Uterus (tissue), 4 donors: ENCODE measurements around the gene NUMA1. TPM values are rescaled to one million over a fixed set of nuclear protein-coding genes. Genes with fewer than 3 reads are reported as not detected.
A peak's percentile ranks its signal among the peaks of the same experiment; 100 is the strongest.

Experiments
- DNase-seq, 2 donors: peaks; one replicate each; pipeline ENCODE4 v3.0.0-alpha.2; 2019 to 2020
- H3K27ac ChIP-seq, 2 donors: fragments of 200-600 bp; sonication (generic); 1 replicate in 1 of 2; 2 replicates in 1 of 2; pipeline ENCODE4 v1.5.1; 2016 to 2018
- H3K27me3 ChIP-seq, 2 donors: fragments of 200-600 bp; sonication (generic); one replicate each; pipeline ENCODE4 v1.5.1; 2018 to 2019; ENCODE audit warnings: control low read depth in 1 of 2
- H3K36me3 ChIP-seq, 2 donors: fragments of 200-600 bp; sonication (generic); one replicate each; pipeline ENCODE4 v1.5.1; 2019; ENCODE audit warnings: control low read depth in 1 of 2
- H3K4me1 ChIP-seq, 2 donors: fragments of 200-600 bp; sonication (generic); one replicate each; pipeline ENCODE4 v1.5.1; 2018 to 2019; ENCODE audit warnings: control low read depth in 1 of 2
- H3K4me3 ChIP-seq, 2 donors: fragments of 200-600 bp; sonication (generic); 1 replicate in 1 of 2; 2 replicates in 1 of 2; pipeline ENCODE4 v1.5.1; 2018 to 2019; ENCODE audit warnings: mild to moderate bottlenecking in 1 of 2
- H3K9me3 ChIP-seq, 2 donors: fragments of 200-600 bp; sonication (generic); one replicate each; pipeline ENCODE4 v1.5.1; 2019; ENCODE audit warnings: control low read depth in 1 of 2
- CTCF ChIP-seq, 4 experiments: fragments of 200-600 bp in 2 of 4; fragments of 450-650 bp in 2 of 4; sonication (generic) in 2 of 4; IDR thresholded peaks; one replicate each; pipeline ENCODE4 v1.5.1; 2016 to 2019; ENCODE audit warnings: antibody characterized with exemption in 4 of 4, mild to moderate bottlenecking in 2 of 4, moderate library complexity in 1 of 4
- POLR2A ChIP-seq, 2 donors: fragments of 450-650 bp; IDR thresholded peaks; one replicate each; pipeline ENCODE4 v1.6.1; 2016; ENCODE audit warnings: antibody characterized with exemption in 2 of 2, mild to moderate bottlenecking in 1 of 2, moderate library complexity in 1 of 2
- intact Hi-C: fragments of 100-400 bp; cut with DNase I; formaldehyde crosslinking; loops from one replicate; pipeline ENCODE4 v1.15.1; 2023; ENCODE audit warnings: low total_unique reads
- total RNA-seq, 4 donors: library from RNA; depleted of rRNA in 3 of 4; stranded (reverse); fragments of >200 nt in 3 of 4; gene quantifications; one replicate each; pipeline versions ENCODE4 v1.1.0 to v1.2.4, GENCODE V29; 2014 to 2023
- donor health status: DM: yes; HTN: yes; CAD: no.

NUMA1 gene
- 100 to 1,000 TPM; 159 to 365 (median 303) TPM for total RNA-seq

GRCh38 chr11:72080326-72081183 lies at the start of gene NUMA1, which contains the start of gene LRRC51:
NUMA1 (minus strand) TSS chr11:72080542; CDS start chr11:72035943, 44,599 bp downstream.
LRRC51 (plus strand) TSS chr11:72080850; CDS start chr11:72089084, 8,234 bp downstream.
- intact Hi-C loops = no loop called here
- Histone ChIP-seq H3K27me3 (no peaks in the 10 kb centered on the region), H3K4me3 (peak within 1 kb of the TSS; percentile 79 to 82), H3K36me3 (no peaks in the 10 kb centered on the region), H3K4me1 (no peaks in the 10 kb centered on the region), H3K9me3 (no peaks in the 10 kb centered on the region), H3K27ac (peak within 1 kb of the TSS; percentile 88 to 91)
- DNase-seq = peak; percentile 100
- TF ChIP-seq POLR2A (IDR thresholded peaks at IDR 0.05) (peak; percentile 40 to 61), CTCF (IDR thresholded peaks at IDR 0.05) (no peak)

GRCh38 chr11:72129381-72129780 lies 49.0 kb upstream of the NUMA1 start:
- Histone ChIP-seq H3K27ac (no peak overlapping the region), H3K27me3 (no peaks in the 10 kb centered on the region)
- DNase-seq = no peak

GRCh38 chr11:72127923-72128322 lies 47.6 kb upstream of the NUMA1 start:
- TF ChIP-seq CTCF (IDR thresholded peaks at IDR 0.05) (no peak), POLR2A (IDR thresholded peaks at IDR 0.05) (no peak)

More at GRCh38 chr11:72129381-72129780, 49.0 kb upstream of the NUMA1 start:
- H3K4me3 ChIP-seq = no peak overlapping the region
- no peaks in the 10 kb centered on the region for H3K9me3 ChIP-seq
- TF ChIP-seq POLR2A (IDR thresholded peaks at IDR 0.05) (no peak), CTCF (IDR thresholded peaks at IDR 0.05) (no peak)
- intact Hi-C loops = no loop called here
- H3K4me1 ChIP-seq = no peaks in the 10 kb centered on the region
- no peaks in the 10 kb centered on the region for H3K36me3 ChIP-seq

GRCh38 chr11:72125956-72126355 lies 45.6 kb upstream of the NUMA1 start:
- TF ChIP-seq CTCF (IDR thresholded peaks at IDR 0.05) (no peak), POLR2A (IDR thresholded peaks at IDR 0.05) (no peak)
- H3K27ac ChIP-seq = no peak overlapping the region
- DNase-seq = no peak
- no peaks in the 10 kb centered on the region for H3K27me3 ChIP-seq
- H3K4me1 ChIP-seq = no peaks in the 10 kb centered on the region
- no peaks in the 10 kb centered on the region for H3K9me3 ChIP-seq
- no peaks in the 10 kb centered on the region for H3K36me3 ChIP-seq
- no peak overlapping the region for H3K4me3 ChIP-seq
- intact Hi-C loops = no loop called here

More at GRCh38 chr11:72127923-72128322, 47.6 kb upstream of the NUMA1 start:
- intact Hi-C loops = no loop called here
- no peaks in the 10 kb centered on the region for H3K9me3 ChIP-seq
- no peak overlapping the region for H3K4me3 ChIP-seq
- H3K4me1 ChIP-seq = no peaks in the 10 kb centered on the region
- no peak for DNase-seq
- H3K36me3 ChIP-seq = no peaks in the 10 kb centered on the region
- no peaks in the 10 kb centered on the region for H3K27me3 ChIP-seq
- H3K27ac ChIP-seq = no peak overlapping the region

- no peak overlapping the region for H3K27ac ChIP-seq
- DNase-seq = no peak
- H3K27me3 ChIP-seq = no peaks in the 10 kb centered on the region
- H3K4me3 ChIP-seq = no peak overlapping the region
- no peak for TF ChIP-seq CTCF (IDR thresholded peaks at IDR 0.05)
- TF ChIP-seq POLR2A (IDR thresholded peaks at IDR 0.05) = no peak
- H3K4me1 ChIP-seq = no peaks in the 10 kb centered on the region
- H3K9me3 ChIP-seq = no peaks in the 10 kb centered on the region
- H3K36me3 ChIP-seq = no peaks in the 10 kb centered on the region
- intact Hi-C loops = no loop called here
These were observed 43.7 kb upstream of the NUMA1 start for GRCh38 chr11:72124046-72124445.
